Transverse colon (tissue), 4 donors: Measurements from ENCODE around the gene TBC1D13.

Experiments used
- EP300 ChIP-seq: sonication (generic); formaldehyde crosslinking; IDR thresholded peaks from one replicate; pipeline ENCODE4 v1.6.1; 2017; ENCODE audit warnings: antibody characterized with exemption, low read depth
- POLR2AphosphoS5 ChIP-seq, 3 donors: sonication (generic); formaldehyde crosslinking; IDR thresholded peaks; one replicate each; pipeline ENCODE4 v1.6.1; 2016; ENCODE audit warnings: antibody characterized with exemption in 3 of 3
- TF ChIP-seq, protein P1 (sequence below), 5 experiments: fragments of 200-600 bp in 3 of 5; fragments of 450-650 bp in 2 of 5; sonication (generic) in 3 of 5; IDR thresholded peaks; 1 replicate in 2 of 5; 2 replicates in 3 of 5; pipeline ENCODE4 v1.5.1; 2016 to 2017; ENCODE audit warnings: antibody characterized with exemption in 5 of 5, inconsistent platforms in 3 of 5, mild to moderate bottlenecking in 2 of 5, moderate library complexity in 1 of 5

DNA sequence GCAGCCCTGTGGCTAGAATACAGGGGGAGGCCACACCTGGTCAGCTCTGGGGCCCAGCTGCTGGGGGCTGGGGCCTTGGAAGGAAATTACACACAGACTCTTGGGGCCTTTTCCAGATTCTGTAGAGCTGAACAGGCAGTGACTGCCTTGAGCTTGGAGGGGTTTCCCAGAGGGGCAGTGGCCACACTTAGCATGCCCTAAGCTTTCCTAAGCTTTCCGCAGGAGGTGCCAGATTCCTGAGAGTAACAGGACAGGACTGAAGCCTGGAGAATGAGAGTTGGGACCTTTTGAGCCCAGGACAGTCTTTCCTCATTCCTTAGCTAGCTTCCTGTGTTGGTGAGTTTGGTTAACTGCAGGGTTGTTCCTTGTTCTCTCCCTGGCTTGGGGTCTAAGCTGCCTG lies 1.4 kb downstream of the TBC1D13 start:
- TF ChIP-seq, protein P1, sequence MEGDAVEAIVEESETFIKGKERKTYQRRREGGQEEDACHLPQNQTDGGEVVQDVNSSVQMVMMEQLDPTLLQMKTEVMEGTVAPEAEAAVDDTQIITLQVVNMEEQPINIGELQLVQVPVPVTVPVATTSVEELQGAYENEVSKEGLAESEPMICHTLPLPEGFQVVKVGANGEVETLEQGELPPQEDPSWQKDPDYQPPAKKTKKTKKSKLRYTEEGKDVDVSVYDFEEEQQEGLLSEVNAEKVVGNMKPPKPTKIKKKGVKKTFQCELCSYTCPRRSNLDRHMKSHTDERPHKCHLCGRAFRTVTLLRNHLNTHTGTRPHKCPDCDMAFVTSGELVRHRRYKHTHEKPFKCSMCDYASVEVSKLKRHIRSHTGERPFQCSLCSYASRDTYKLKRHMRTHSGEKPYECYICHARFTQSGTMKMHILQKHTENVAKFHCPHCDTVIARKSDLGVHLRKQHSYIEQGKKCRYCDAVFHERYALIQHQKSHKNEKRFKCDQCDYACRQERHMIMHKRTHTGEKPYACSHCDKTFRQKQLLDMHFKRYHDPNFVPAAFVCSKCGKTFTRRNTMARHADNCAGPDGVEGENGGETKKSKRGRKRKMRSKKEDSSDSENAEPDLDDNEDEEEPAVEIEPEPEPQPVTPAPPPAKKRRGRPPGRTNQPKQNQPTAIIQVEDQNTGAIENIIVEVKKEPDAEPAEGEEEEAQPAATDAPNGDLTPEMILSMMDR (IDR thresholded peaks at IDR 0.05), result no peak
- TF ChIP-seq POLR2AphosphoS5 (IDR thresholded peaks at IDR 0.05) (no peak), EP300 (no peak)
